ENCODE measurements around the gene PEMT. TPM values are rescaled to one million over a fixed set of nuclear protein-coding genes. Genes with fewer than 3 reads are reported as not detected.

Gene PEMT
- total RNA-seq, 4 donors from 2014 or later: 3.2 to 10.2 (median 7.1) TPM

DNA sequence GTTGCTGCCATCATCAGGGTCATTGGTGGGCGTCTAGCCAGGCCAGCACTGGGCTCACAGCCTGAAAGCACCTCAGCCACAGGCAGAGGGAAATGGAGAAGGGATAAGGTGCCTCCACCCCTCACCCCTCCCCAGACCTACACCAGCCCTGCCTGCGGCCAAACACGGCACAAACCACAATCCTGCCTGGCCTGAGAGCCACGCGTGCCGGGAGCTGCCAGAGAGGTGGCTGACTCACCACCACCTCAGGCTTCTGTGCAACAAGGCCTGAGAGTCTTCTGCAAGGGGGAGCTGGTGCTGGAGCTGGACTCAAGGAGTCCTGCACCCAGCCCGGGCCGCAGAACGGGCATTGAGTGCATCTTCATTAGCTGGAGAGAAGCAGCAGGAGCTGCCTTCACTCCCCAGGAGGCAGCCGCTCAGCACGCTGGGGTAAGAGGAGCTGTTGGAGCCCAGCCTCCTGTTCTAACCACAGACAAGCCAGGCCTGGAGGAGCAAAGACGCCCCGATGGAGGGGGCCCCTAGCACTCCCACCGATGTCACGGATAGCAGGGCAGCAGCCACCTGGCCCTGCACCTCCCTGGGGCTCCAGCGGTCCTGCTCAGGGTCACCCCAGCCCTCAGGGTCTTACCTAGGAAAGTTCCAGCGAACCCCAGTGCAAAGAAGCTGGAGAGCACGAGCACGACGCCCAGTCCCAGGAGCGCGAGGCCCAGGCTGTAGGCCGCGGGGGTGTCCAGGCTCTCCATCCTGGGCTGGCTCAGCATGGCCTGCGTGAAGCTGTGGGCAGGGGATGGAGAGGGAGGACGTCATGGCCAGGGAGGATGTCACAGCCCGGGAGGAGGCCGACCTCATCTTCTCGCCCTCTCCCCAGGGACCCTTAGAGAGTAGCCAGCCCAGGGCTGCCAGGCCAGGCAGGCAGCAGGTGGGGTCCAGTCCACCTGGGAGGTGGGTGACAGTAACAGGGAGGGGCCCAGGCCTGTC is 79.3 kb downstream of the PEMT start:
- no peak overlapping the region for H3K27ac ChIP-seq
- no peaks in the 10 kb centered on the region for H3K9me3 ChIP-seq
- H3K4me1 ChIP-seq: peaks cover 0 to under 1% (median 0%) of the 10 kb centered on the region in 4 donors
- TF ChIP-seq, protein P1, sequence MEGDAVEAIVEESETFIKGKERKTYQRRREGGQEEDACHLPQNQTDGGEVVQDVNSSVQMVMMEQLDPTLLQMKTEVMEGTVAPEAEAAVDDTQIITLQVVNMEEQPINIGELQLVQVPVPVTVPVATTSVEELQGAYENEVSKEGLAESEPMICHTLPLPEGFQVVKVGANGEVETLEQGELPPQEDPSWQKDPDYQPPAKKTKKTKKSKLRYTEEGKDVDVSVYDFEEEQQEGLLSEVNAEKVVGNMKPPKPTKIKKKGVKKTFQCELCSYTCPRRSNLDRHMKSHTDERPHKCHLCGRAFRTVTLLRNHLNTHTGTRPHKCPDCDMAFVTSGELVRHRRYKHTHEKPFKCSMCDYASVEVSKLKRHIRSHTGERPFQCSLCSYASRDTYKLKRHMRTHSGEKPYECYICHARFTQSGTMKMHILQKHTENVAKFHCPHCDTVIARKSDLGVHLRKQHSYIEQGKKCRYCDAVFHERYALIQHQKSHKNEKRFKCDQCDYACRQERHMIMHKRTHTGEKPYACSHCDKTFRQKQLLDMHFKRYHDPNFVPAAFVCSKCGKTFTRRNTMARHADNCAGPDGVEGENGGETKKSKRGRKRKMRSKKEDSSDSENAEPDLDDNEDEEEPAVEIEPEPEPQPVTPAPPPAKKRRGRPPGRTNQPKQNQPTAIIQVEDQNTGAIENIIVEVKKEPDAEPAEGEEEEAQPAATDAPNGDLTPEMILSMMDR (IDR thresholded peaks at IDR 0.05): no peak
- no peak for TF ChIP-seq POLR2AphosphoS5 (IDR thresholded peaks at IDR 0.05)
- no peak for TF ChIP-seq POLR2A (IDR thresholded peaks at IDR 0.05)
- no peak for TF ChIP-seq EP300 (IDR thresholded peaks at IDR 0.05; ENCODE audit: low read depth)
- WGBS, 2 donors (ENCODE audit: low coverage in 1 of 2): 93% methylated on average over 29 of the region's 29 CpGs; no CpG with 5 or more reads in 1 of the 2 donors
- intact Hi-C loops (cut with DNase I; ENCODE audit: low total_unique reads) (loop anchor here (10.0 kb wide), 1 partner anchor 123 kb away; no protein-coding TSS in a partner anchor), in situ Hi-C loops (cut with MboI; ENCODE audit: low pct_ligation_motif_present in 1 of 4, low pct_unique_long_range_greater_than_20kb in 1 of 4, low sequenced_read_pairs in 3 of 4) (no loop called here)
- no peaks in the 10 kb centered on the region for H3K36me3 ChIP-seq
- H3K4me3 ChIP-seq: no peak overlapping the region
- no peak for DNase-seq
- H3K27me3 ChIP-seq: no peaks in the 10 kb centered on the region

DNA sequence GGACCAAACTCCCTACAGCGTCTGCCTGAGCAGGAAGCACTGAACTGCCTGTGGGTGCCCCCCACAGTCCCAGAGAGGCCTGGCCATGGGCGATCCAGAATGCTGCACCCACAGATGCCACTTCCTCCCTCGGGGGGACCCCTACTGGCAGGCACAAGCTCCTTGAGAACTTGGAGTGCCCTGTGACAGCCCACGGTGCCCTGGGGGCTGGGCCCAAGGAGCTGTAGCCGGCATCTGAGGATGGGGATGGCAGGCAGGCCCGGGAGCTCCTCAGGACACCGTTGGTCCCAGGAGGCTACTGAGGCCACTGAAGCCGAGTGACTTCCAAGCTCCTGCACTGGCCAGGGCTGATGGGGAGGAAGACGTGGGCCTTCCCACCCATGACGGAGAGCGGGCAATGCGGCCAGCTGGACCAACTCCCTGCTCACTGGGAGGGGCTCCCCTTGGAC is 80.2 kb downstream of the PEMT start:
- H3K27ac ChIP-seq: no peak overlapping the region

DNA sequence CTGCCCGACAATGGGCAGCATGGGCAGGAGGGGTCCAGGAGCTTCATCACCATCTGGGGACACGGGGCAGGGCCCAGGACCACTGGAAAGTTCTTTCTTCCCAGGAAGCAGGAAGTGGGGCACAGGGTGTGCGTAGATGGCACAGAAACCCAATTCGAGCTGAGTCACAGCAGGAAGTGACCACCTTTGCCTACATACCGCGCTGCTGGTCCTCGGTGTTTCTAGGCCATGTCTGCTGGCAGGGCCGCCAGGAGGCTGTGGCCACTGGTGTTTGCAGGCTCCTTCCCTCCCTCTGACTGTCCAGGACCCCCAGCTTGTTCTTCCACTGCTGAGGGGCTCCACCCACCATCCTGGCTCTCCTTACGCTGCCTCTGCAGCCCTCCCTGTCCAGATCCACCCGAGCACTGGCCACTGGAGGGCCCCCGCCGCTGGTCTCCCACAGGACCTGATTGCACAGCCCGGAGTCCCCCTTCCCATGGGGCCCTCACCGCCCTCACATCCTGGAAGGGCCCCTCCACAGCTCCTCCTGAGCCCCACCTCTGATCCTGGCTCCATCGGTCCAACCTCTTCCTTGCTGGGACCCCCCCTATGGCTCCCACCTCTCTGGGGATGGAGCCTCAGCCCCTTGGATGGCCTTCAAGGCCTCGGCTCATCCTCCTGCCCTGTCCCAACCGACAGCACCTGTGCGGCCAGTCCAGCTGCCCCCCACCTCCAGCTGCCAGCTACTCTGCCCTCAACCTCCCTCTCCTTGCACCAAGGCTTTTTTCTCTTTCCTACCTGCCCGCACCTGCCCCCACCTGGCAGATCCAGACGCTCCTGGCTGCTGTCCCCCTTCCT is 80.8 kb downstream of the PEMT start:
- intact Hi-C loops (cut with DNase I; ENCODE audit: low total_unique reads): loop anchor here (10.0 kb wide), 1 partner anchor 124 kb away; no protein-coding TSS in a partner anchor
- 94% methylated on average over 6 to 20 of the region's 20 CpGs for WGBS, 2 donors (ENCODE audit: low coverage in 1 of 2)
- H3K27ac ChIP-seq: no peak overlapping the region
- no peak for DNase-seq
- no peaks in the 10 kb centered on the region for H3K9me3 ChIP-seq
- H3K4me1 ChIP-seq: peaks cover 0 to 12% (median 7%) of the 10 kb centered on the region in 4 donors
- no peaks in the 10 kb centered on the region for H3K36me3 ChIP-seq
- no peak overlapping the region for H3K4me3 ChIP-seq
- TF ChIP-seq POLR2A (IDR thresholded peaks at IDR 0.05): no peak
- no peak for TF ChIP-seq POLR2AphosphoS5 (IDR thresholded peaks at IDR 0.05)
- TF ChIP-seq, protein P1 (IDR thresholded peaks at IDR 0.05): no peak
- no peak for TF ChIP-seq EP300 (IDR thresholded peaks at IDR 0.05; ENCODE audit: low read depth)
- no peaks in the 10 kb centered on the region for H3K27me3 ChIP-seq
- in situ Hi-C loops (cut with MboI; ENCODE audit: low pct_ligation_motif_present in 1 of 4, low pct_unique_long_range_greater_than_20kb in 1 of 4, low sequenced_read_pairs in 3 of 4): no loop called here

More for the DNA sequence above, 80.2 kb downstream of the PEMT start:
- Histone ChIP-seq H3K36me3 (no peaks in the 10 kb centered on the region), H3K9me3 (no peaks in the 10 kb centered on the region), H3K4me3 (no peak overlapping the region), H3K27me3 (no peaks in the 10 kb centered on the region), H3K4me1 (peaks cover 0 to 9% (median 5%) of the 10 kb centered on the region in 4 donors)
- in situ Hi-C loops (cut with MboI; ENCODE audit: low pct_ligation_motif_present in 1 of 4, low pct_unique_long_range_greater_than_20kb in 1 of 4, low sequenced_read_pairs in 3 of 4) (no loop called here), intact Hi-C loops (cut with DNase I; ENCODE audit: low total_unique reads) (loop anchor here (10.0 kb wide), 1 partner anchor 123 kb away; no protein-coding TSS in a partner anchor)
- no peak for DNase-seq
- WGBS, 2 donors (ENCODE audit: low coverage in 1 of 2): 92% methylated on average over 12 of the region's 12 CpGs; no CpG with 5 or more reads in 1 of the 2 donors
- TF ChIP-seq, protein P1 (IDR thresholded peaks at IDR 0.05): no peak
- TF ChIP-seq POLR2AphosphoS5 (IDR thresholded peaks at IDR 0.05) (no peak), EP300 (IDR thresholded peaks at IDR 0.05; ENCODE audit: low read depth) (no peak), POLR2A (IDR thresholded peaks at IDR 0.05) (no peak)

Data from transverse colon (tissue), 4 donors.